ENCODE measurements around the gene KLHL6. TPM values are rescaled to one million over a fixed set of nuclear protein-coding genes. Genes with fewer than 3 reads are reported as not detected.

KLHL6 gene
- total and polyA plus RNA-seq, 2 experiments from 2014 or later: 0.17 TPM; not detected in 1

DNA sequence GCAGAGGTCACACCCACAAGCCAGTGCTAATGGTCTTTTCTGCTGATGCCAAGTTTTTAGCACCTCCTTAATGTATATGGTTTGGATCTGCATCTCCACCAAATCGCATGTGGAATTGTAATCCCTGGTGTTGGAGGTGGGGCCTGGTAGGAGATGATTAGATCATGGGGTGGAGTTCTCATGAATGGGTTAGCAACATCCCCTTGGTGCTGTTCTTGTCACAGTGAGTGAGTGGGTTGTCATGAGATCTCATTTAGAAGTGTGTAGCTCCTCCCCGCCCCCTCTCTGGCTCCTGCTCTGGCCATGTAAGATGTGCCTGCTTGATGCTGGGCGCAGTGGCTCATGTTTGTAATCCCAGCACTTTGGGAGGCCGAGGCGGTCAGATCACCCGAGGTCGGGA, 37.3 kb upstream of the KLHL6 start:
- Histone ChIP-seq H3K9me3 (ENCODE audit: low read depth) (no peaks in the 10 kb centered on the region), H4K20me1 (ENCODE audit: insufficient read depth, poor library complexity, severe bottlenecking) (no peaks in the 10 kb centered on the region), H3K27ac (no peak overlapping the region), H3K79me2 (no peaks in the 10 kb centered on the region), H3K36me3 (replicated peaks; ENCODE audit: insufficient read depth, low read depth) (no peaks in the 10 kb centered on the region), H3K9me2 (replicated peaks; ENCODE audit: insufficient read depth) (no peaks in the 10 kb centered on the region), H3K4me1 (ENCODE audit: insufficient read depth) (no peaks in the 10 kb centered on the region), H3K27me3 (no peaks in the 10 kb centered on the region), H2AFZ (no peak overlapping the region), H3K4me3 (no peak overlapping the region), H3K4me2 (no peak overlapping the region)
- no peak for DNase-seq (ENCODE audit: low spot score)
- 95% methylated on average over 7 of the region's 7 CpGs for whole genome bisulfite sequencing (ENCODE audit: low lambda C conversion rate, missing lambda C conversion rate)
- TF ChIP-seq, protein P1, sequence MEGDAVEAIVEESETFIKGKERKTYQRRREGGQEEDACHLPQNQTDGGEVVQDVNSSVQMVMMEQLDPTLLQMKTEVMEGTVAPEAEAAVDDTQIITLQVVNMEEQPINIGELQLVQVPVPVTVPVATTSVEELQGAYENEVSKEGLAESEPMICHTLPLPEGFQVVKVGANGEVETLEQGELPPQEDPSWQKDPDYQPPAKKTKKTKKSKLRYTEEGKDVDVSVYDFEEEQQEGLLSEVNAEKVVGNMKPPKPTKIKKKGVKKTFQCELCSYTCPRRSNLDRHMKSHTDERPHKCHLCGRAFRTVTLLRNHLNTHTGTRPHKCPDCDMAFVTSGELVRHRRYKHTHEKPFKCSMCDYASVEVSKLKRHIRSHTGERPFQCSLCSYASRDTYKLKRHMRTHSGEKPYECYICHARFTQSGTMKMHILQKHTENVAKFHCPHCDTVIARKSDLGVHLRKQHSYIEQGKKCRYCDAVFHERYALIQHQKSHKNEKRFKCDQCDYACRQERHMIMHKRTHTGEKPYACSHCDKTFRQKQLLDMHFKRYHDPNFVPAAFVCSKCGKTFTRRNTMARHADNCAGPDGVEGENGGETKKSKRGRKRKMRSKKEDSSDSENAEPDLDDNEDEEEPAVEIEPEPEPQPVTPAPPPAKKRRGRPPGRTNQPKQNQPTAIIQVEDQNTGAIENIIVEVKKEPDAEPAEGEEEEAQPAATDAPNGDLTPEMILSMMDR (IDR thresholded peaks at IDR 0.05; ENCODE audit: poor library complexity): no peak
- TF ChIP-seq EZH2 (IDR thresholded peaks at IDR 0.05; ENCODE audit: borderline replicate concordance) (no peak), EZH2phosphoT487 (IDR thresholded peaks at IDR 0.05; ENCODE audit: low read depth, severe bottlenecking, unreplicated experiment) (no peak)

DNA sequence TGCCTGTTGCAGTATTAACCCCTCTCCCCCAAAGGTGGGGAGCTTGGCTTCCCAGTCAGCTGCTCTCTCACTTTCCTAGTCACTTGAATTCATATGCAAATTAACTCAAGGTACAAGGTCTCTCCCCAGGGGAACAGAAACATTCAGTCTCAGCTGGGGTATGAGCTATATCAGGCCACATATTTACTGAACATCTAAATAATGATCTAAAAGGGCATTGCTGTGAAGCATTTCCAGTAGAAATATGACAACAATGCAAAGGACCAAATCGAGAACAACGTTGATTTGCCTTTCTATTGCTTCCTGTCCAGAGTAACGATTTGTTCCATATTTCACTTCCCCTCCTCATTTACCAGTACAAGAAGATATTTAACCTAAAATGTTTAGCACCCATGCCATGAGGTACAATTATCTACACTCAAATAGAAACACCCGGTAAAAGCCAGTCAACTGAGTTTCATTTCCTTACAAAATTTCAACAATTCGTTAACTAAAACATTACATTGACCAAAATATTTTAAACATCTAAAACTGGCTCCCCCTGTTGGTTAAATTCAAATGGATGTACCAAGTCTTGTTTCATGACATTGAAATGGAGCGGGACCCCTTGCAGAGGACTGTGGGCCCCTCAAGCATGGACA, 36.5 kb upstream of the KLHL6 start:
- WGBS (ENCODE audit: low lambda C conversion rate, missing lambda C conversion rate): 79% methylated on average over 6 of the region's 6 CpGs
- DNase-seq (ENCODE audit: low spot score): no peak
- Histone ChIP-seq H3K4me3 (no peak overlapping the region), H3K27ac (no peak overlapping the region), H3K27me3 (no peaks in the 10 kb centered on the region), H3K9me3 (ENCODE audit: low read depth) (no peaks in the 10 kb centered on the region), H3K4me2 (no peak overlapping the region), H3K4me1 (ENCODE audit: insufficient read depth) (no peaks in the 10 kb centered on the region), H3K9me2 (replicated peaks; ENCODE audit: insufficient read depth) (no peaks in the 10 kb centered on the region), H2AFZ (no peak overlapping the region), H3K36me3 (replicated peaks; ENCODE audit: insufficient read depth, low read depth) (no peaks in the 10 kb centered on the region), H3K79me2 (no peaks in the 10 kb centered on the region), H4K20me1 (ENCODE audit: insufficient read depth, poor library complexity, severe bottlenecking) (no peaks in the 10 kb centered on the region)
- TF ChIP-seq, protein P1 (IDR thresholded peaks at IDR 0.05; ENCODE audit: poor library complexity): peak; percentile 27
- TF ChIP-seq EZH2phosphoT487 (IDR thresholded peaks at IDR 0.05; ENCODE audit: low read depth, severe bottlenecking, unreplicated experiment): no peak
- no peak for TF ChIP-seq EZH2 (IDR thresholded peaks at IDR 0.05; ENCODE audit: borderline replicate concordance)

DNA sequence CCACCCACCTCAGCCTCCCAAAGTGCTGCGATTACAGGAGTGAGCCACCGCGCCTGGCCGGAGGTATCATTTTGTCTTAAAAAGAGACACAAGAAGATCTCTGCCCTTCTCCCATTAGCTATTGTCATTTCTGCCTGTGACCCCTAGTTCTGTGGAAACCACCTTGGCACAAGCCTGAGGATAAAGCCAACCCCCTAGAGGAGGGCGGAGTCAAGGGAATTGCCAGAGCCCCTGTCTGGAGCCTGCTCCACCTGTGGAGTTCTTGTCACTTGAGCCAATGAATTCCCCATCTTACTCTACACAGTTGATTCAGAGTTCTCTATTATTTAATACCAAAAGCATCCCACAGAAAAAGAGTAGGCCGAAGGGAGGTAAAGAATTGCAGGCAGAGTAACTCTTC, 34.9 kb upstream of the KLHL6 start:
- Histone ChIP-seq H3K4me1 (ENCODE audit: insufficient read depth) (no peaks in the 10 kb centered on the region), H3K79me2 (no peaks in the 10 kb centered on the region), H3K27ac (no peak overlapping the region), H3K4me2 (no peak overlapping the region), H2AFZ (no peak overlapping the region), H3K4me3 (no peak overlapping the region), H3K36me3 (replicated peaks; ENCODE audit: insufficient read depth, low read depth) (no peaks in the 10 kb centered on the region), H3K27me3 (no peaks in the 10 kb centered on the region), H3K9me2 (replicated peaks; ENCODE audit: insufficient read depth) (no peaks in the 10 kb centered on the region), H4K20me1 (ENCODE audit: insufficient read depth, poor library complexity, severe bottlenecking) (no peaks in the 10 kb centered on the region), H3K9me3 (ENCODE audit: low read depth) (no peaks in the 10 kb centered on the region)
- TF ChIP-seq, protein P1 (IDR thresholded peaks at IDR 0.05; ENCODE audit: poor library complexity): no peak
- no peak for TF ChIP-seq EZH2 (IDR thresholded peaks at IDR 0.05; ENCODE audit: borderline replicate concordance)
- TF ChIP-seq EZH2phosphoT487 (IDR thresholded peaks at IDR 0.05; ENCODE audit: low read depth, severe bottlenecking, unreplicated experiment): no peak
- DNase-seq (ENCODE audit: low spot score): no peak
- 97% methylated on average over 6 of the region's 6 CpGs for WGBS (ENCODE audit: low lambda C conversion rate, missing lambda C conversion rate)
